Measurements from ENCODE around the gene ABHD17A. TPM values are rescaled to one million over a fixed set of nuclear protein-coding genes. Genes with fewer than 3 reads are reported as not detected.
A peak's percentile ranks its signal among the peaks of the same experiment; 100 is the strongest.

Gene ABHD17A
- total and polyA plus RNA-seq, 2 of the 8 experiments (the other 6 are each of a cell fraction or from before 2014, with no cell fraction given): 41.2 to 87.4 TPM

DNA sequence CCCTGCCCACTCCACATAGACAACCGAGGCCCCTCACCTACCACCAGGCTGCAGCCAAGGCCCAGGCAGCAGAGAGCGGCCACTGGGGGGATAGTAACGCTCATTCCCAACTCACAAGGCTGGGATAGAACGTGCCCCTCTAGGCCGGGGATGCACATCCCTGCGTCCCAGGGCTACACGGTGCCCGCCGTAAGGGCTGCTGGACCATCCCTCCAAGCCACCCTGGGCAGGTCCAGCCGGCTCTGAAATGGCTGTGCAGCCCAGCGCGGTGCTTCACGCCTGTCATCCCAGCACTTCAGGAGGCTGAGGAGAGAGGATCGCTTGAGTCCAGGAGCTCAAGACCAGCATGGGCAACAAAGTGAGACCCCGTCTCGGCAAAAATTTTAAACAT, 40.2 kb downstream of the ABHD17A start:
- no peak overlapping the region for H2BK20ac ChIP-seq (ENCODE audit: low read length)
- FAIRE-seq (no peak), DNase-seq (ENCODE audit: low read depth in 1 of 2, low spot score in 2 of 2) (no peak)
- H2AK5ac ChIP-seq (ENCODE audit: low read depth, low read length): no peak overlapping the region
- peak overlapping the region; percentile 74; the same call in 1 of the 2 replicates for H4K8ac ChIP-seq (ENCODE audit: extremely low read depth, insufficient read depth, low read length)
- no peak overlapping the region for H2AFZ ChIP-seq (ENCODE audit: low read length)
- H4K20me1 ChIP-seq (replicated peaks in 1 of 2; ENCODE audit: control insufficient read depth in 1 of 2, insufficient read depth in 2 of 2, low read length in 2 of 2): peaks cover 23 to 38% of the 10 kb centered on the region in 2 experiments
- no peak overlapping the region for H3K23ac ChIP-seq (ENCODE audit: insufficient read length)
- H3K18ac ChIP-seq (ENCODE audit: extremely low read depth, low read length): no peak overlapping the region
- no peak overlapping the region for H3K9ac ChIP-seq (replicated peaks in 1 of 4; ENCODE audit: extremely low read depth in 1 of 4, low read depth in 3 of 4, low read length in 3 of 4)
- no peak overlapping the region for H2BK15ac ChIP-seq (ENCODE audit: low read length)
- POLR2A ChIA-PET (ENCODE audit: partially characterized antibody): interaction anchor here (0.6 to 1.6 kb wide), 5 partner anchors 11 to 209 kb away, joined by 3 to 5 read pairs (median 3); no protein-coding TSS in a partner anchor
- peaks cover 23 to 78% of the 10 kb centered on the region in 2 experiments for H3K79me2 ChIP-seq (ENCODE audit: control insufficient read depth in 1 of 2, insufficient read depth in 2 of 2, low read length in 2 of 2)
- peaks cover 29% of the 10 kb centered on the region for H3K79me1 ChIP-seq (ENCODE audit: low read depth, low read length)
- no peak overlapping the region for H3K56ac ChIP-seq (replicated peaks; ENCODE audit: insufficient read length, low read depth, low read length)
- H3K9me3 ChIP-seq (ENCODE audit: insufficient read depth in 2 of 2, low read depth in 1 of 2, low read length in 1 of 2): no peaks in the 10 kb centered on the region
- H2BK5ac ChIP-seq (ENCODE audit: low read depth, low read length): no peak overlapping the region
- no peak overlapping the region for H3K4me2 ChIP-seq (ENCODE audit: insufficient read depth in 1 of 2, low read depth in 2 of 2, low read length in 2 of 2)
- no peaks in the 10 kb centered on the region for H3K27me3 ChIP-seq (replicated peaks in 1 of 4; ENCODE audit: control insufficient read depth in 3 of 4, extremely low read depth in 1 of 4, insufficient read depth in 3 of 4, low read length in 3 of 4)
- H4K5ac ChIP-seq (ENCODE audit: insufficient read length, low read depth, low read length): no peak overlapping the region
- H3K4ac ChIP-seq (replicated peaks; ENCODE audit: insufficient read length, low read depth, low read length): no peak overlapping the region
- peaks cover 3% of the 10 kb centered on the region; the same call in 1 of the 2 replicates for H3K23me2 ChIP-seq (ENCODE audit: low read depth, low read length)
- no peak overlapping the region for H3K27ac ChIP-seq (ENCODE audit: low read depth, low read length)
- H3K4me3 ChIP-seq (ENCODE audit: extremely low read depth in 1 of 4, insufficient read depth in 2 of 4, low read depth in 3 of 4, low read length in 4 of 4): no peak overlapping the region
- no peak overlapping the region for H2BK120ac ChIP-seq (replicated peaks; ENCODE audit: low read depth, low read length)
- CTCF ChIA-PET (ENCODE audit: partially characterized antibody): interaction anchor here (1.0 to 14.9 kb wide), 2 partner anchors 9 to 19 kb away, joined by 3 to 228 read pairs; no protein-coding TSS in a partner anchor
- peaks cover 0 to 10% (median 7%) of the 10 kb centered on the region in 4 experiments; a peak in 6 of 7 replicates for H3K4me1 ChIP-seq (replicated peaks in 1 of 4; ENCODE audit: control insufficient read depth in 3 of 4, insufficient read depth in 4 of 4, low read length in 3 of 4)
- H3K14ac ChIP-seq (ENCODE audit: insufficient read length): no peak overlapping the region
- WGBS, 2 experiments (ENCODE audit: extremely low coverage in 1 of 2, insufficient coverage in 1 of 2, insufficient read length in 1 of 2, insufficient replicate concordance in 2 of 2, low coverage in 1 of 2, low lambda C conversion rate in 2 of 2, missing lambda C conversion rate in 1 of 2): 90% methylated on average over 16 of the region's 16 CpGs; no CpG with 5 or more reads in 1 of the 2 experiments
- no peak overlapping the region for H2BK12ac ChIP-seq (ENCODE audit: low read depth, low read length)
- no peaks in the 10 kb centered on the region for H3K36me3 ChIP-seq (ENCODE audit: control insufficient read depth in 2 of 4, insufficient read depth in 4 of 4, low read length in 3 of 4)
- H4K91ac ChIP-seq (replicated peaks; ENCODE audit: insufficient read length, low read length): no peak overlapping the region
- TF ChIP-seq JUND (IDR thresholded peaks at IDR 0.05; ENCODE audit: low read length) (no peak), GABPA (IDR thresholded peaks at IDR 0.05; ENCODE audit: borderline replicate concordance, insufficient read depth, low read length) (no peak), ASH2L (IDR thresholded peaks at IDR 0.05; ENCODE audit: low read length) (no peak), KDM5A (IDR thresholded peaks at IDR 0.05; ENCODE audit: low read length) (no peak), EZH2 (IDR thresholded peaks at IDR 0.05; ENCODE audit: low read depth, low read length, severe bottlenecking) (no peak), GTF2F1 (IDR thresholded peaks at IDR 0.05; ENCODE audit: borderline replicate concordance, low read depth, low read length) (no peak), JUN (IDR thresholded peaks at IDR 0.05; ENCODE audit: low read depth, low read length) (no peak), TBP (IDR thresholded peaks at IDR 0.05; ENCODE audit: low read depth, low read length) (no peak), CBX8 (IDR thresholded peaks at IDR 0.05; ENCODE audit: borderline replicate concordance, low read depth, low read length) (no peak), NANOG (IDR thresholded peaks at IDR 0.05; ENCODE audit: insufficient read depth, low read depth, low read length, poor library complexity, severe bottlenecking) (no peak)
- TF ChIP-seq, protein P1, sequence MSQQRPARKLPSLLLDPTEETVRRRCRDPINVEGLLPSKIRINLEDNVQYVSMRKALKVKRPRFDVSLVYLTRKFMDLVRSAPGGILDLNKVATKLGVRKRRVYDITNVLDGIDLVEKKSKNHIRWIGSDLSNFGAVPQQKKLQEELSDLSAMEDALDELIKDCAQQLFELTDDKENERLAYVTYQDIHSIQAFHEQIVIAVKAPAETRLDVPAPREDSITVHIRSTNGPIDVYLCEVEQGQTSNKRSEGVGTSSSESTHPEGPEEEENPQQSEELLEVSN (IDR thresholded peaks at IDR 0.05): no peak
- TF ChIP-seq, protein P2, sequence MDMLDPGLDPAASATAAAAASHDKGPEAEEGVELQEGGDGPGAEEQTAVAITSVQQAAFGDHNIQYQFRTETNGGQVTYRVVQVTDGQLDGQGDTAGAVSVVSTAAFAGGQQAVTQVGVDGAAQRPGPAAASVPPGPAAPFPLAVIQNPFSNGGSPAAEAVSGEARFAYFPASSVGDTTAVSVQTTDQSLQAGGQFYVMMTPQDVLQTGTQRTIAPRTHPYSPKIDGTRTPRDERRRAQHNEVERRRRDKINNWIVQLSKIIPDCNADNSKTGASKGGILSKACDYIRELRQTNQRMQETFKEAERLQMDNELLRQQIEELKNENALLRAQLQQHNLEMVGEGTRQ (IDR thresholded peaks at IDR 0.05; ENCODE audit: low read length): no peak
